HG02623 (cell line): Measurements from ENCODE around the gene SLC24A3.
A peak's percentile ranks its signal among the peaks of the same experiment; 100 is the strongest.
"Not testable (repeated sequence)": the region's sequence is repeated elsewhere in the genome, so short reads cannot be mapped to it uniquely, and the experiment has no call there.

Source experiments
- ATAC-seq: cut with Tn5 transposase; IDR thresholded peaks from one replicate; pipeline ENCODE4 v1.9.1; 2021; ENCODE audit warnings: moderate library complexity; ENCODE audit not compliant: unreplicated experiment

Gene SLC24A3

GRCh38 chr20:19658137-19658536 lies 445.7 kb downstream of the SLC24A3 start:
- ATAC-seq: peak; percentile 71

- no peak for ATAC-seq
Measured at GRCh38 chr20:19659448-19659847, 447.0 kb downstream of the SLC24A3 start.

- no peak for ATAC-seq
Measured at GRCh38 chr20:19660808-19661378, 448.5 kb downstream of the SLC24A3 start.

GRCh38 chr20:19661717-19662636 lies 449.5 kb downstream of the SLC24A3 start:
- ATAC-seq: no peak

GRCh38 chr20:19662637-19662995 lies 450.2 kb downstream of the SLC24A3 start:
- ATAC-seq: no peak

- no peak for ATAC-seq
Measured at GRCh38 chr20:19668418-19668817, 456.0 kb downstream of the SLC24A3 start.

- no peak for ATAC-seq
Measured at GRCh38 chr20:19670829-19671228, 458.4 kb downstream of the SLC24A3 start.

- no peak for ATAC-seq
Measured at GRCh38 chr20:19671374-19671773, 458.9 kb downstream of the SLC24A3 start.

GRCh38 chr20:19672498-19672897 lies 460.1 kb downstream of the SLC24A3 start:
- ATAC-seq: no peak

GRCh38 chr20:19673575-19673974 lies 461.1 kb downstream of the SLC24A3 start:
- no peak for ATAC-seq

GRCh38 chr20:19676202-19676601 lies 463.8 kb downstream of the SLC24A3 start:
- ATAC-seq: no peak

GRCh38 chr20:19677336-19677735 lies 464.9 kb downstream of the SLC24A3 start:
- no peak for ATAC-seq

- not testable (repeated sequence) for ATAC-seq
Measured at GRCh38 chr20:19678591-19678990, 466.1 kb downstream of the SLC24A3 start.

GRCh38 chr20:19679900-19680495 lies 467.6 kb downstream of the SLC24A3 start:
- ATAC-seq: no peak

- no peak for ATAC-seq
Measured at GRCh38 chr20:19682249-19682648, 469.8 kb downstream of the SLC24A3 start.

- ATAC-seq: no peak
Measured at GRCh38 chr20:19683188-19683587, 470.7 kb downstream of the SLC24A3 start.

- no peak for ATAC-seq
Measured at GRCh38 chr20:19683822-19684221, 471.4 kb downstream of the SLC24A3 start.

GRCh38 chr20:19688031-19688806 lies 475.8 kb downstream of the SLC24A3 start:
- no peak for ATAC-seq

GRCh38 chr20:19690462-19690861 lies 478.0 kb downstream of the SLC24A3 start:
- no peak for ATAC-seq

GRCh38 chr20:19691125-19691524 lies 478.7 kb downstream of the SLC24A3 start:
- no peak for ATAC-seq

- ATAC-seq: no peak
Measured at GRCh38 chr20:19692100-19692499, 479.7 kb downstream of the SLC24A3 start.
